WTC11 (cell line): Measurements from ENCODE around the gene BCL2L1.

Experiments used
- CBFB ChIP-seq: sonication (generic); formaldehyde crosslinking; IDR thresholded peaks from 2 replicates; pipeline ENCODE4 v1.8.1; 2022; ENCODE audit warnings: mild to moderate bottlenecking, low read depth, missing genetic modification reagents
- FOXK1 ChIP-seq: sonication (generic); formaldehyde crosslinking; IDR thresholded peaks from 2 replicates; pipeline ENCODE4 v1.8.0; 2022; ENCODE audit warnings: mild to moderate bottlenecking, moderate library complexity, missing genetic modification reagents
- KAT7 ChIP-seq: sonication (generic); formaldehyde crosslinking; IDR thresholded peaks from 2 replicates; pipeline ENCODE4 v1.8.1; 2023; ENCODE audit warnings: missing genetic modification reagents, mild to moderate bottlenecking, borderline replicate concordance
- NR2C2 ChIP-seq: sonication (generic); formaldehyde crosslinking; IDR thresholded peaks from 2 replicates; pipeline ENCODE4 v1.8.0; 2022; ENCODE audit warnings: mild to moderate bottlenecking, missing genetic modification reagents
- NR3C1 ChIP-seq: sonication (generic); formaldehyde crosslinking; conservative IDR thresholded peaks from 2 replicates; pipeline ENCODE4 v1.8.1; 2023; ENCODE audit warnings: low read depth, mild to moderate bottlenecking, missing genetic modification reagents
- SOX15 ChIP-seq: fragments of 250-450 bp; sonication (Bioruptor Pico); IDR thresholded peaks from 2 replicates; pipeline ENCODE4 v1.9.0; 2021; ENCODE audit warnings: mild to moderate bottlenecking
- TCF7 ChIP-seq: sonication (generic); formaldehyde crosslinking; IDR thresholded peaks from 2 replicates; pipeline ENCODE4 v1.8.0; 2022; ENCODE audit warnings: mild to moderate bottlenecking, low read depth, missing genetic modification reagents, moderate library complexity
- TF ChIP-seq, protein P1 (sequence below): sonication (generic); formaldehyde crosslinking; IDR thresholded peaks from 2 replicates; pipeline ENCODE4 v1.8.0; 2022; ENCODE audit warnings: missing genetic modification reagents
- TF ChIP-seq, protein P2 (sequence below): fragments of 200-600 bp; IDR thresholded peaks from 2 replicates; pipeline ENCODE4 v1.8.0; 2022; ENCODE audit warnings: antibody characterized with exemption
- TF ChIP-seq, protein P3 (sequence below): sonication (generic); formaldehyde crosslinking; IDR thresholded peaks from 2 replicates; pipeline ENCODE4 v1.8.1; 2022; ENCODE audit warnings: low read depth, missing genetic modification reagents, borderline replicate concordance

DNA sequence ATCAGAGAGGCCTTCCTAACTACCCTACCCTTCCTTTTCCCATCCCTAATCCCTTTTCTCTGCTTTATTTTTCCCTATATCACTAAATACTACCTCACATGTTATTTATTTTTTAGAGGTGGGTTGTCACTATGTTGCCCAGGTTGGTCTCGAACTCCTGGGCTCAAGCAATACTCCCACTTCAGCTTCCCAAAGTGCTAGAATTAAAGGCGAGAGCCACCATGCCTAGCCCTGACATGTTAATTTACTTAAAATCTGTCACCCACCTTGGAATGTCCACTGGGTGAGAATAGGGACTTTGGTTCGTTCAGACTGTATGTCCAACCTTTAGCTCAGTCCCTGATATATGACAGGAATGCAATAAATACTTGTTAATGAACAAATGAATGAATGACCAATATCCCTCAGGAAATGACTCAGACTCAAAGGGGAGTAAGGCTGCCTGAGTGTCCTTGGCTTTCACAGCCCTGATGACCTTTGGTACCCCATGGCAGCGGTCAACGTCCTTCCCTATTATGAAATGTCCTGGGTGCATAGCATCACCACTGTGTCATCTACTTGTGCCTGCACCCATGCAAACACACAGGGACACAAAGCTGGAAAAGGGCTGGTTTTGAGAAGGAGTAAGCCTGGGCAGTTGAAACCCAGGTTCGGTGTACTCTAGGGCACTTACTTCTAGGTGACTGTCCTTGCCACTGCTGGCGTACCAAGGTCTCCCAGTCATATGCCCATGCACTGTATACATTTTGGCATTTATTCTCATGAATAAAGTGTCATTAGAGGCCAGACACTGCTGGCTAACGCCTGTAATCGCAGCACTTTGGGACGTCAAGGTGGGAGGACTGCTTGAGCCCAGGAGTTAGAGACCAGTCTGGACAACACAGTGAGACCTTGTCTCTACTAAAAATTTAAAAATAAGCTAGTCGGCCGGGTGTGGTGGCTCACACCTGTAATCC, 26.5 kb downstream of the BCL2L1 start:
- TF ChIP-seq KAT7 (CRISPR knock-in tag) (no peak), TCF7 (CRISPR knock-in tag) (no peak), NR3C1 (CRISPR knock-in tag) (no peak), FOXK1 (CRISPR knock-in tag) (no peak), NR2C2 (CRISPR knock-in tag) (no peak), SOX15 (CRISPR knock-in tag) (no peak), CBFB (no peak)
- TF ChIP-seq, protein P1, sequence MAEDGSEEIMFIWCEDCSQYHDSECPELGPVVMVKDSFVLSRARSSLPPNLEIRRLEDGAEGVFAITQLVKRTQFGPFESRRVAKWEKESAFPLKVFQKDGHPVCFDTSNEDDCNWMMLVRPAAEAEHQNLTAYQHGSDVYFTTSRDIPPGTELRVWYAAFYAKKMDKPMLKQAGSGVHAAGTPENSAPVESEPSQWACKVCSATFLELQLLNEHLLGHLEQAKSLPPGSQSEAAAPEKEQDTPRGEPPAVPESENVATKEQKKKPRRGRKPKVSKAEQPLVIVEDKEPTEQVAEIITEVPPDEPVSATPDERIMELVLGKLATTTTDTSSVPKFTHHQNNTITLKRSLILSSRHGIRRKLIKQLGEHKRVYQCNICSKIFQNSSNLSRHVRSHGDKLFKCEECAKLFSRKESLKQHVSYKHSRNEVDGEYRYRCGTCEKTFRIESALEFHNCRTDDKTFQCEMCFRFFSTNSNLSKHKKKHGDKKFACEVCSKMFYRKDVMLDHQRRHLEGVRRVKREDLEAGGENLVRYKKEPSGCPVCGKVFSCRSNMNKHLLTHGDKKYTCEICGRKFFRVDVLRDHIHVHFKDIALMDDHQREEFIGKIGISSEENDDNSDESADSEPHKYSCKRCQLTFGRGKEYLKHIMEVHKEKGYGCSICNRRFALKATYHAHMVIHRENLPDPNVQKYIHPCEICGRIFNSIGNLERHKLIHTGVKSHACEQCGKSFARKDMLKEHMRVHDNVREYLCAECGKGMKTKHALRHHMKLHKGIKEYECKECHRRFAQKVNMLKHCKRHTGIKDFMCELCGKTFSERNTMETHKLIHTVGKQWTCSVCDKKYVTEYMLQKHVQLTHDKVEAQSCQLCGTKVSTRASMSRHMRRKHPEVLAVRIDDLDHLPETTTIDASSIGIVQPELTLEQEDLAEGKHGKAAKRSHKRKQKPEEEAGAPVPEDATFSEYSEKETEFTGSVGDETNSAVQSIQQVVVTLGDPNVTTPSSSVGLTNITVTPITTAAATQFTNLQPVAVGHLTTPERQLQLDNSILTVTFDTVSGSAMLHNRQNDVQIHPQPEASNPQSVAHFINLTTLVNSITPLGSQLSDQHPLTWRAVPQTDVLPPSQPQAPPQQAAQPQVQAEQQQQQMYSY (CRISPR knock-in tag): no peak
- TF ChIP-seq, protein P2, sequence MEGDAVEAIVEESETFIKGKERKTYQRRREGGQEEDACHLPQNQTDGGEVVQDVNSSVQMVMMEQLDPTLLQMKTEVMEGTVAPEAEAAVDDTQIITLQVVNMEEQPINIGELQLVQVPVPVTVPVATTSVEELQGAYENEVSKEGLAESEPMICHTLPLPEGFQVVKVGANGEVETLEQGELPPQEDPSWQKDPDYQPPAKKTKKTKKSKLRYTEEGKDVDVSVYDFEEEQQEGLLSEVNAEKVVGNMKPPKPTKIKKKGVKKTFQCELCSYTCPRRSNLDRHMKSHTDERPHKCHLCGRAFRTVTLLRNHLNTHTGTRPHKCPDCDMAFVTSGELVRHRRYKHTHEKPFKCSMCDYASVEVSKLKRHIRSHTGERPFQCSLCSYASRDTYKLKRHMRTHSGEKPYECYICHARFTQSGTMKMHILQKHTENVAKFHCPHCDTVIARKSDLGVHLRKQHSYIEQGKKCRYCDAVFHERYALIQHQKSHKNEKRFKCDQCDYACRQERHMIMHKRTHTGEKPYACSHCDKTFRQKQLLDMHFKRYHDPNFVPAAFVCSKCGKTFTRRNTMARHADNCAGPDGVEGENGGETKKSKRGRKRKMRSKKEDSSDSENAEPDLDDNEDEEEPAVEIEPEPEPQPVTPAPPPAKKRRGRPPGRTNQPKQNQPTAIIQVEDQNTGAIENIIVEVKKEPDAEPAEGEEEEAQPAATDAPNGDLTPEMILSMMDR: no peak
- TF ChIP-seq, protein P3, sequence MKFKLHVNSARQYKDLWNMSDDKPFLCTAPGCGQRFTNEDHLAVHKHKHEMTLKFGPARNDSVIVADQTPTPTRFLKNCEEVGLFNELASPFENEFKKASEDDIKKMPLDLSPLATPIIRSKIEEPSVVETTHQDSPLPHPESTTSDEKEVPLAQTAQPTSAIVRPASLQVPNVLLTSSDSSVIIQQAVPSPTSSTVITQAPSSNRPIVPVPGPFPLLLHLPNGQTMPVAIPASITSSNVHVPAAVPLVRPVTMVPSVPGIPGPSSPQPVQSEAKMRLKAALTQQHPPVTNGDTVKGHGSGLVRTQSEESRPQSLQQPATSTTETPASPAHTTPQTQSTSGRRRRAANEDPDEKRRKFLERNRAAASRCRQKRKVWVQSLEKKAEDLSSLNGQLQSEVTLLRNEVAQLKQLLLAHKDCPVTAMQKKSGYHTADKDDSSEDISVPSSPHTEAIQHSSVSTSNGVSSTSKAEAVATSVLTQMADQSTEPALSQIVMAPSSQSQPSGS: no peak
